HG03108 (cell line): ENCODE measurements around the gene PINK1.
"Not testable (repeated sequence)": the region's sequence is repeated elsewhere in the genome, so short reads cannot be mapped to it uniquely, and the experiment has no call there.

ENCODE experiments used
- ATAC-seq: cut with Tn5 transposase; IDR thresholded peaks from one replicate; pipeline ENCODE4 v1.9.1; 2021; ENCODE audit warnings: moderate library complexity; ENCODE audit not compliant: unreplicated experiment

The PINK1 gene

DNA sequence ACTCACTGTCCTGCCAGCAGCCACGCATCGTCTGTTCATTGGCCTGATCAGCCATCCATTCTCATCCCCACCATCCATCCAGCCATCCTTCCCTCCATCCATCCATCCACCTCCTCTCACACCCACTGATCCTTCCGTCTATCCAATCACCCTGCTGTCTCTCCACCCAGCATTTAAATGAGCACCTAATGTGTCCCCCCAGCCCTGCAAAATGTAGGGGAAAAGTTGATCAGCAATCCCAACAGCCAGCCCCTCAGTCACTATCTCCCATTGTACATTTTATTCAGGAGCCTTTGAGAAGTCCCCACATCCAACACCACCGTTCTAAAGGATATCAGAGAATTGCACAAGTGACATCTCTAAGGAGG is 39.0 kb downstream of the PINK1 start:
- ATAC-seq, result no peak

DNA sequence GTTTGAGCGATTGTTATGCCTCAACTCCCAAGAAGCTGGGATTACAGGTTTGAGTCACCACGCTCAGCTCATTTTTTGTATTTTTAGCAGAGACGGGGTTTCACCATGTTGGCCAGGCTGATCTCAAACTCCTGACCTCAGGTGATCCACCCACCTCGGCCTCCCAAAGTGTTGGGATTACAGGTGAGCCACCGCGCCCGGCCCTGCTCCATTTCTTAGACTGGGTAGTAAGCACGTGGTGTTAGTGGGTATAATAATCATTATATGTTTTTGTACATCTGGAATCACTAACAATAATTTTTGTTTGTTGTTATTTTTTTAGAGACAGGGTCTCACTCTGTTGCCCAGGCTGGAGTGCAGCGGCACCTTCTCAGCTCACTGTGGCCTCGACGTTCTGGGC is 40.4 kb downstream of the PINK1 start:
- not testable (repeated sequence) for ATAC-seq

DNA sequence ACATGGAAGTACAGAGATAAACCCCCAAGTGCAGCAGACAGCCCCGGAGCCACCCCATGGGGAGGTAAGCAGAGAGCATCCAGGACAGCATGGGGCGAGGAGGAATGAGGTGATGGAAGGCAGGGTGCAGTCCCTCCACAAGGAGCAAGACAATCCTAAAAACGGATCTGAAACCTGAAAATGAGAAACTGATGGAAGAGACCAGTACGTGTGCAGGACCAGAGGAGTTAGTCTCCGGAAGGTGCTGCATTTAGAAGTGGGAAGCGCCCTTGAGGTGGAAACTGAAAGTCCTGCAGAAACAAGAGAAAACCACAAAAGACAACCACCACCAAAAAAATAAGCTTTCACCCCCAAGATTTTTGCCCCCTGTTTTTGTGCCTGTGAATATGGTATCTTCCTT is 45.3 kb downstream of the PINK1 start:
- ATAC-seq, result no peak

DNA sequence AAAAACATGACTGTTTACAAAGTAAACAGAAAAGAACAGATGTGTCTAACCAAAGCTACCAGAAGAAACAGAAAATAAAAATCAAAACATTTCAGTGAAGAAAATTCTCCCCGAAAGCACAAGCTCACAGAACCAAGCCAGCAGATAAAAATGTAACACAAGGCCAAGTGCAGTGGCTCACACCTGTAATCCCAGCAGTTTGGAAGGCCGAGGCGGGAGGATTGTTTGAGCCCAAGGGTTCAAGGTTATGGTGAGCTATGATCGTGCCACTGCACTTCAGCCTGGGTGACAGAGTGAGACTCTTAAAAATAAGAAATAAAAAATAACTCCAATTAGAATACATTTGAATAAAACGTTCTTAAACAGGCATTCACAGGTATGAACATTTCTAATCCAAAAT is 47.0 kb downstream of the PINK1 start:
- no peak for ATAC-seq

DNA sequence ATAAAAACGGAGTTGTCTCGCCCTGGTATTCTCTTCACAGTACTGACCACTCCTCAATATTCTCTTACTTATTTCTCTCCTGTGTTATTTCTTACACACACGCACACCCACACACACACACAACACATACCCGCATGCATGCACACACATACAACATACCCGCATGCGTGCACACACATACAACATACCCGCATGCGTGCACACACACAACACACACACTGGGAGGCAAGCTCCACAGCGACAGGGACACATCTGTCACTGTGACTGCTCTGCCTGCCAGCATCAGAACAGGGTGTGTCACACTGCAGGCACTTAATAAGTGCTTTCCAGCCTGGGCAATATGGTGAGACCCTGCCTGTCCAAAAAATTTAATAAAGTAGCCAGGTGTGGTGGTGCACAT is 48.7 kb downstream of the PINK1 start:
- ATAC-seq, result no peak

DNA sequence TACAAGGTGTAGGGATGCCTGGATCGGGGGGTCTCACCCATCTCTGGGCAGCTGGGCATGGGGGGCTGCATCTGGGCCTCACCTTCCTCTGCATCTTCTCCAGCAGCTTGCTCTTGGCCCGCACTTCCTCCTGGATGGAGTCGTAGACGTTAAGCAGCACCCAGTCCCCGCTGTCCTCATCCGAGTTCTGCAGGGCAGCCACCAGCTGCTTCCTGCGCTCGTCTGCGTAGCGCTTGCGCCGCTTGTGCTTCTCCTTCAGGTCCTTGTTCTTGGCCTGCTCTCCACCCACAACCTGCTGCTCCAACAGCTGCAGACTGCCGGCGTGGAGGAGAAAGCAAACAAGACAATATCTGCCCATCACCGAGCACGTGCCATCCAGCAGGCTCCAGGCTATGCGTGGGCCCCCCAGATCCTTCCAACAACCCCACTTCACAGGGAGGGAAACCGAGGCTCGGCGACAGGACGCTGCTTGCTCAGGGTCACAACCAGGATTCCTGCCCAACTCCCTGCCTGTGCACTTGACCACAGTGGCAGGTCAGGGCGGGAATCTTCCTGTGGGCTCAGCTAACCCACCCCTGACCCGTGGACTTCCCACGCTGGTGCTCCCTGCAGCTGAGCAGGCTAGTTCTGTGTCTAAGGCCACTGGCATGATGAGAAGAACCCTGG is 49.4 kb downstream of the PINK1 start:
- ATAC-seq, result no peak

DNA sequence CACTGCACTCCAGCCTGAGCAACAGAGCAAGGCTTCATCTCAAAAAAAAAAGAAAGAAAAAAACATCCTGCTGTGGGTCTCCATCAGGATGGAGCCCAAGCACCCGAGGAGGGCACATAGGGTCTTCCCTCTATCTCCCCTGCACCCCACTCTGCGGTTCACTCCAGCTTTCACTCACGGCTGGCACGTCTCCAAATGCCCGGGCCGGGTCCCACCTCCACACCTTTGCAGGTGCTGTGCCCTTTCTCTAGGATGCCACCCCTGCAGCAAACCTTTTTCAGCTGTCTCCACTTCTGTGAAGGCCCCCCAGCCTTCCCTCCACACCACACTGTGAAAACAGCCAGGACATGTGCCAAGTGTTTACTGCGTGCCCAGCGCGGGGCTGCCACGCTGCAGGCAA is 50.4 kb downstream of the PINK1 start:
- no peak for ATAC-seq

DNA sequence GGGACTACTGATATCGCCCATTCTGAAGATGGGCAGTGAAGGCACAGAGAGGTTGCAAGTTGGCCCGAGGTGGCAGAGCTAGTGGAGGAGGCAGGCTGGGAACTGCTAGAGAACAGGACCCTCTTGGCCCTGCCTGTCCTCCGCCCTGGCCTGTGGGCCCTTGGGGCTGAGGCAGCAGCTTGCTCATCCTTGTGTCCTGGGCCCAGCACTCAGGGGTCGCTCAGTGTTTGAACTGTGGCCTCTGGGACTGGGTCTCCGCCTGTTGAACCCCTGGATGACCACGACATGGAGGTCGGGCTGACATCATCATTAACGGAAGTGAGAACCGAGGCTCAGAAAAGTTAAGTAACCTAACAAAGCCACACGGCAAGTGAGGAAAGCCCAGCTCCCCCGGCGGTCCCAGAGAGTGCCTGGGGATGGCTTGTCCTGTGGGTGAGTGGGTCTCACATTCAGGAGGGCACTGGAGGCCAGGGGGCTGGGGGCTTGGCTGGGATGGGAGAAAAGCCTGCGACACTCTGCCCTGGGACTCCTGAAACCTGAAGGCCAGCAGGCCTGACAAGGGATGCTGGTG is 50.9 kb downstream of the PINK1 start:
- no peak for ATAC-seq

DNA sequence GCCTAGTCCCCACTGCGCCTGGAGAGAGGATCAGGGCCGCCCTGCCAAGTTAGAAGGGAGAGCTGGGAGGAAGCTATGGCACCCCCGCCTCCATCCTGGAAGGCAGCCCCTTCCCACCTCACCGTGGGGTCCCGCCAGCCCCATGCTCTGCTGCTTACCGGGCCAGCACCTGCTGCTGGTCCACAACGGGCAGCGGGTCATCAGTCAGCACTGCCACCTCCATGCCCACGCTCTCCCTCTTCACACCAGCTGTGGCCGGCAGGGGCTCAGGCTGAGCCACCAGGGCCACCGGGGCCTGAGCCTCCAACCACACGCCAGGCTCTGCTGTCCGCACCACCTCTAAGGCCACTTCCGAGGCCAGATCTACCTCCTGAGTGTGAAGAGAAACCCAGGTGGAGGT is 51.4 kb downstream of the PINK1 start:
- no peak for ATAC-seq

DNA sequence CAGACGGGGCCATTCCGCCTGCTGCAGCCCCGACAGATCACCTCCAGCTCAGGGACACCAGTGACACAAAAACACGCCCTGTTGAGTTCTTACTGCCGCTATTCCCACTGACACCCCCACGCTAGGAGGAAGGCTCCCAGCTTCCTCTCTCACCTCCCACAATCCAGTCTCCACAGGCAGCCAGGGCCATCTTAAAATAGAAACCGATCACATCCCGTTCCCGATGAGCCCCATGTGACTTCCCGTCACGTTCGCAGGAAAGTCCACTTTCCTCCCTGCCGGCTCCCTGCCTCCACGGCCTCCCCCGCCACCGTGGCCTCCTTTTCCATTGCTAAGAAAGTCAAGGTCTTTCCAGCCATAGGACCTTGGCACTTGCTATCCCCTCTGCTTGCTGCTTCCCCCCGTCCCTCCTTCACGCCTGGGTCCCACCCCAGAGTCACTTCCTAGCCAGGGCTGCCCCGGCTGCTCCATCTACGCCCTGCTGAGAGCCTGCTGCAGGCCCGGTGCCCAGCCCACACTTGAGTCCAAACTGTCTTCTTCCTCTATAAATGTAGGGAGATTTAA is 51.9 kb downstream of the PINK1 start:
- ATAC-seq, result no peak

DNA sequence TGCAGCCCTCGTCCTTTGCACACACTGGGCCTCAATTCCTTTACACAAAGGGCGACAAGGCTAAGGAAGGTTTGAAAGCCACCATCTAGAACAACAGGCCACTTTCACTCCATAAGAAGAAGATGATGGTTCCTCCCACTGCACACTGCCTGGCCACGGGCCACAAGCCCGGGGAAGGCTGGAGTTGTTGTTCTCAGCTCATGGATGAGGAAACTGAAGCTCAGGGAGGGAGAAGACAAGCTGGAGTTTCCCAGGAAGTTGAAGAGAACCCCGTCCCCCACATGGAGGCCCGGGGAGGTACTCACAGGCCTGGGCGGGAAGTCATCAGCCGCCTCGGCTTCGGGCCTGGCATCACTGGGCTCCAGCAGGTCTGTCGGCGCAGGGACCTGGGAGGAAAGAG is 52.5 kb downstream of the PINK1 start:
- no peak for ATAC-seq

DNA sequence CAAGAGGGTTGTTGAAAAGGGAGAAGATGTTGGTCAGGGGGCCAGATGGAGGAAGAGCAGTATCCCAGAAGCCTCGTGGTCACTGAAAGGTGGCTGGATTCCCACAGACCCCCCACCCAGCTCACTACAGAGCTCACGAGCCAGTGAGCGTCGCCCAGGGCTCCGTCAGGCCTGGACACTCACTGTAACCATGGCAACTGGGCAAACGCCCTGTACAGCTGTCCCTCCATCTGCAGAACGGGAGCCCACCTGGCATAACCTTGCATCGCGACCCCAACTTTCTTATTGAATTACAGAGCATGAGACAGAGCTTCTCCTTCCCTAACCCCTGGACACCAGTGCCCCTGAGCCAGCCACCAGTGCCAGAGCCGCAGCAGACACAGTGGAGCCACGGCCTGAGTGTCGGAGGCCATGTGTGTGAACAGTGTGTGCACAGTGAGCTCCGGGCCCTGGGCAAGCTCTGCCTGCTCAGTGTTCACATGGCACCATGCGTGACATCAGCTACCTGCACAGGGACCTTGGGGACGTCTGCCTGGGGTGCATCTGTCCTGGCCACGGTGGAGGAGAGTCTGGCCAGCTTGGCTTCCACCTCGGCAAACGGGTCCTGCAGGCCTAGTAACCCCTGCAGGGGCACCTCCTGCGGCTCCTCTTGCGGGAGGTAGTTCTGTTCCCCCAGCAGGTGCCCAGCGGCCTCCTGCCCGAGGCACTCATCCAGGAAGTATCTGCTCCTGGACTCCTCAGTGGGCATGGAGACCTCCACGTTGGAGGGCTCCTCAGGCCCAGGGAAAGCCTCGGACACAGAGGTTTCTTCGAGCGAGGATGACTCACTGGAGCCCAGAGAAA is 53.8 kb downstream of the PINK1 start:
- ATAC-seq, result no peak

DNA sequence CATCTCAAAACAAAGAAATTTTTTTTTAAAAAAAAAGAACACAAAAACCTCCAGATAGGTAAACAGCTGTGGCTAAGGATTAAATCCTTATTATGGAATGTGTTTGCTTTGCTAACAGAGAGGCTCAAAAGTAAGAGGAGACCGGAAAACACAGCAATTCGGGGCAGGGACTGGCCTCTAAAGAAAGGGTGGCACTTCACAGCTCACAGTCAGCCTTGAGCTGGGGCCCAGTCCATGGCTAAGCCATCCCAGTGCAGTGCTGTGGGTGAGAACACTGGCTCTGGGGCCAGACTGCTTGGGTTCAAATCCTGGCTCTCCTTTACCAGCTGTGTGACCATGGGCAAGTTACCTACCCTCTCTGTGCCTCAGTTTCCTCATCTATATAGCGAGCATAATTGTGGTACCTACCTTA is 56.4 kb downstream of the PINK1 start:
- ATAC-seq, result no peak

DNA sequence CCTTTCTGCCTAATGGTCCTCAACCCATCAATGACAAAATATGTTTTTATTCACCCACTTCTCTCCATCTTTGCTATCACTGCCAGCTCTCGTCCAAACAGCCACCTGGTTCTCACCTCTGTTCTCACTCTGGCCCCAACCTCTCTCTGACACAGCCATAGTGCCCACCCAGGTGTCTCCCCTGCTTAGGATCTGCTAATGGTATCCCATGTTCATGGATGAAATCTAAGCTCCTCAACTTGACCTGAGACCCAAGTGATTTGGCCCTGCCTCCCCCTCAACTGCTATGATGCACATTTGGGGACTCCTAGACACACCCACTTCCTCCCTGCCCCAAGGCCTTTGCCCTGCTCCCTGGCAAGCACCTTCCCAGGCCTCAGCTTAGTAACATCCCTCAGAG is 58.6 kb downstream of the PINK1 start:
- ATAC-seq, result no peak

DNA sequence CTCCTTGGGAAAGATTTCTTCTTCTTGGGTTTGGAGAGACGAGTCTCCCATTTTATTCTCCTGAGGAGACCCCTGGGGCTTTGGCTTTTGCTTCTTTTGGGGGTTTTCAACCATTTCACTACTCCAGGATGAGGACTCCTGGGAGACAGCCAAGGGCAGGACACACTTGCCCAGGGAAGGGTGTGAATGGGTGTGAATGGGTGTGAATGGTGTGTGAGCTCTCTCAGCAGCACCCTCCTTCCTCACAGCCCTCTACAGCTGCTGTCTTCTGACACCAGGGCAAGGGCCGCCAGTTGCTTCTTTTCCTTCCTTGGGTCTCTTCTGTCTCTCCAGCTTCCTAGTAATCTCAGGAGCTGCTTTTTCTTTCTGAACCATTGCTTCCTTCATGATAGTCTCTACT is 60.4 kb downstream of the PINK1 start:
- no peak for ATAC-seq

DNA sequence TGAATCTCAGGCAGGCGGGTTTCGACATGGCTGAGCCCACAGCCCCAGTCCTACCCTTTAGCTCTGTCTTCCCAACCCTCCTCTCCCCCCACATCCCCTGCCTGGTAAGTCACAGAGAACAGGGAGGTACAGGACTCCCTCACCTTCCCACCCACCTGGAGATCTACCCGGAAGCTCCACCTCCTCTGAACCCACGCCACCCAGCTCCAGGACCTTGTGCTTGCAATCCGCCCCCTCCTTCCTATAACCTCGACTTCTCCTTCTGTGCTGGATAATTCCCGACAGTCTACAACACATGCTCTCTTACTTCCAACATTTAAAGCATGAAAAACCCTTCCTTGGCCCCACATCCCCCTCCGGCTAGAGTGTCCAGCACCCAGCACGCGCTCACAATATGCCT is 62.3 kb downstream of the PINK1 start:
- no peak for ATAC-seq

DNA sequence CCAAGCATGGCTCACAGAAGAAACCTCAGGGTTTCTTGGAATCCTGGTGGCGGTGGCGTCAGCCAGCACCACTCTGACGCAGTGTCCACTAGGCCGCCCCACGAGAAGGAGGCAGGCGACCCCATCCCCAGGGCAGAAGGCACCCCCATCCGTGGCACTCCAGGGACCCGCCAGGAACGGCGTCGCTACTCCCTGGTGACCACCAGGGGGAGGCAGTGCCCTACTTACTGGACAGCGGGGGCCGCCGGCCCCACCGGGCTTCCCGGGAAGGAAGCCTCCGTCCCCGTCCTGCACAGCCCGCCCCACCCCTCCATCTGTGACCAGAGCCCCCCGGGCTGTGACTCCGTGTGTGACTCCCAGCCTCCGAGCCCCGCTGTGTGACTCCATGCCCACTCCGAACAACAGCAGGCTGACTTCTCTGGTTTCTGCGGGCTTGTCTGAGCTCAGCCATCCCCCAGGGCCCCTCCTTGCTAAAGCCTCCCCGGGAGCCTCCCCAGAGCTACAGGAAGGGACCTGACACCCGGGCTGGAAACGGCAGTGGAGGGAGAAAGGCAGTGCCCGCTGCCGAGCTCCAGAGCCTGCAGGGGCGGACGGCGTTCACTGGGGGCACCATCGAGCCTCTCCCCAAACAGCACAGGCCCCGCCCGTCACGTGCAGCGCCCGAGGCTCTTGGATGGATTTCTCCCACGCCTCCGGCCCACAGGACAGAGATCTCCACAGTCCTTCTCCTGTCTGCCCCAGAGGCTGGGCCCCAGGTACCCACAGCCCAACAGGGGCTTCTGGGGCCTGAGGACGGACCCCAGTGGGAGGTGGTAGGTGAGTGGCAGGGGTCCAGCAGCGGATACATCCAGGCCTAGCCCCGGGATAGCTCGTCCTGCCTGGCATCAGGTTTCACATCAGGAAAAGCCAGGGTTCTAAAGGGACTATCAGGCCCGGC is 63.4 kb downstream of the PINK1 start:
- ATAC-seq, result peak; percentile 84

DNA sequence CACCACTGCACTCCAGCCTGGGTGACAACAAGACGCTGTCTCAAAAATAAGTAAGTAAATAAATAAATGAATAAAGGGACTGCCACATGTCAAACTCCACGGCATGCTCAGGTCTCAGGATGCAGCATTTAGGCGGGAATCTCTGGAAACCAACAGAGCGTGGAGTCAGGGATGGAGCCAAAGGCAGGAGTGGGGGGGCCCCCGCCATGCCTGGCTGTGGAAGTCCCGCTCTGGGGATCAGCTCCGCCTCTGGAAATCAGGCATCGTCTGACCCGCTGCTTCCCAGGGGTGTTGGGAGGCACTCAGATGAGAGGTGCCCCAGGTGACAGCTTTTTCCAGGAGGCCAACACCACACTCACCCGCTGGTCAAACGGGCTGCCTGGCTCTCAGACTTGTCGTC is 64.3 kb downstream of the PINK1 start:
- ATAC-seq, result no peak

DNA sequence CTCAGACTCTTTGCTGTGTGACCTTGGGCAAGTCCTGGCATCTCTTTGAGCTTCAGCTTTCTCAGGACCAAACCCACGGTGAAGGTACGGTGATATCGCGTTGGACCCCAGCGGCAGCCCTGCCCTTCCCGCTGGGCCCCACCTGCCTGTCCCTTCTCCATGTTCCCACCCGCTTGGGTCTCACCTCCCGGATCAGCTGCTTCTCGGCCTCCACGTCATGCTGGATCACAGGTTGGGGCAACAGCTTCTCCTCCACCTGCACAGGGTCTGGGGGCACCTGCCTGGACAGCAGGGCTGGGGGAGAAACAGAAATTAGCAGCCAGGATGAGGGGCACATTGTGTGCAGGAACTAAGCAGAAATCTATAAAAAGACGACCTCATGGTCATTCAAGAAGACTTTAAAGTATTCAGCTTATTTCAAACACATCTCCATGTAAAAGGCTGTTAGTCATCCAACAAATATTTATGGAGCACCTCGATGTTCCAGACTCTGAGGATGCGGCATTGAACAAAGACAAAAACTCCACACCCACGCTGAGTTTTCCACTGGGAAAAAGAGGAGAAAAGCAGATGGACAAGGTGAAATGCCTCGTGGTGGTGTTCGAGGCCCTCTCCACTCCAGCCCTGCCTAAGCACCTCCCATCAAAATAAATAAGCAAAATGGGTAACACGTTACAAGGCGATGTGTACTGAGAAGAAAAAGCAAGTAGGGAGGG is 65.1 kb downstream of the PINK1 start:
- no peak for ATAC-seq

DNA sequence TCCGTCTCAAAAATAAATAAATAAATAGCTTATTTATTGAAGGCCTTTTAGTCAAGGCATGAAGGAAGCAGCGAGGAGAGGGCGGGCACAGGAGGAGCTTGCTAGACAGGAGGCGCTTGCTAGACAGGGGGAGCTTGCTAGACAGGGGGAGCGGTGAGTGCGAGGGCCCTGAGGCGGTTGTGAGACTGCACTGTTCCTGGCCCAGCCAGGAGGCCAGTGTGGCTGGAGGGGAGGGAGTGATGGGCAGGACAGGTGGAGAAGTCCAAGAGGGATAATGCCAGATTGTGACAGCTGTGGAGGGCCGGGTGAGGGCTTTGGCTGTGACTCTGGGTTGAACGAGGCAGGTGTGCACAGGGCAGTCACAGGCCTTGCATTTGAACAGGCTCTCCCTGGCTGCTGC is 66.3 kb downstream of the PINK1 start:
- no peak for ATAC-seq
